ENCODE results near the gene NEK8. TPM values are rescaled to one million over a fixed set of nuclear protein-coding genes. Genes with fewer than 3 reads are reported as not detected.

NEK8 gene
- total and polyA plus RNA-seq, 9 of the 15 experiments (the other 6 are each of a cell fraction or from before 2014, with no cell fraction given): 0.98 to 16.6 (median 4.6) TPM

- TF ChIP-seq REST (IDR thresholded peaks at IDR 0.05; ENCODE audit: borderline replicate concordance): no peak
- no peak for TF ChIP-seq REST (CRISPR knock-in tag; IDR thresholded peaks at IDR 0.05; ENCODE audit: low read depth)
These were observed 3.4 kb upstream of the NEK8 start (continued) for GRCh38 chr17:28725166-28725659.

Measured in K562 (cell line).